WTC11 (cell line): ENCODE data around the gene KAT6B. TPM values are rescaled to one million over a fixed set of nuclear protein-coding genes. Genes with fewer than 3 reads are reported as not detected.

Source experiments
- ATAC-seq: fragments of 200-7000 bp; cut with Tn5 transposase; 2 replicates; pipeline ENCODE4 v1.10.0; 2021; ENCODE audit warnings: mild to moderate bottlenecking, moderate library complexity
- CTCF ChIA-PET: fragments of 300-600 bp; sonication (Branson Sonifier 250); formaldehyde crosslinking; loops from one replicate; lab custom pipeline; 2021; ENCODE audit warnings: antibody characterized with exemption; lab: Charles Lee
- POLR2A ChIA-PET: fragments of 350-600 bp; sonication (Branson Sonifier 250); formaldehyde crosslinking; loops from one replicate; lab custom pipeline; 2021; ENCODE audit warnings: antibody characterized with exemption; lab: Charles Lee
- DNase-seq: peaks from one replicate; pipeline ENCODE4 v3.0.0; 2021; ENCODE audit warnings: low spot score
- H3K27ac Mint-ChIP-seq: 2 replicates; pipeline ENCODE4 v1.8.0; 2021; ENCODE audit warnings: mixed read lengths
- H3K27me3 Mint-ChIP-seq: 2 replicates; pipeline ENCODE4 v1.8.0; 2021; ENCODE audit warnings: low read depth, mild to moderate bottlenecking, moderate library complexity, mixed read lengths
- H3K36me3 Mint-ChIP-seq: 2 replicates; pipeline ENCODE4 v1.8.0; 2021; ENCODE audit warnings: mixed read lengths
- H3K4me1 Mint-ChIP-seq: 2 replicates; pipeline ENCODE4 v1.8.0; 2022; ENCODE audit warnings: mixed read lengths
- H3K4me3 Mint-ChIP-seq: 2 replicates; pipeline ENCODE4 v1.8.0; 2021; ENCODE audit warnings: mild to moderate bottlenecking, moderate library complexity, mixed read lengths
- H3K9me3 Mint-ChIP-seq: 2 replicates; pipeline ENCODE4 v1.8.0; 2021; ENCODE audit warnings: mixed read lengths
- CREB1 ChIP-seq: sonication (generic); formaldehyde crosslinking; IDR thresholded peaks from 2 replicates; pipeline ENCODE4 v1.8.0; 2023; ENCODE audit warnings: mild to moderate bottlenecking, missing genetic modification reagents
- GABPB1 ChIP-seq: sonication (generic); formaldehyde crosslinking; IDR thresholded peaks from 2 replicates; pipeline ENCODE4 v1.8.1; 2023; ENCODE audit warnings: mild to moderate bottlenecking, missing genetic modification reagents
- HMGA2 ChIP-seq: fragments of 250-450 bp; sonication (Bioruptor Pico); IDR thresholded peaks from 2 replicates; pipeline ENCODE4 v1.4.0; 2021; ENCODE audit warnings: mild to moderate bottlenecking, moderate library complexity
- IRF2 ChIP-seq: sonication (generic); formaldehyde crosslinking; IDR thresholded peaks from 2 replicates; pipeline ENCODE4 v1.8.0; 2022; ENCODE audit warnings: low read depth, missing genetic modification reagents, borderline replicate concordance
- JAZF1 ChIP-seq: fragments of 250-450 bp; sonication (Bioruptor Pico); IDR thresholded peaks from 2 replicates; pipeline ENCODE4 v1.9.0; 2021; ENCODE audit warnings: moderate library complexity, mild to moderate bottlenecking, inconsistent platforms
- KAT7 ChIP-seq: sonication (generic); formaldehyde crosslinking; IDR thresholded peaks from 2 replicates; pipeline ENCODE4 v1.8.1; 2023; ENCODE audit warnings: missing genetic modification reagents, mild to moderate bottlenecking, borderline replicate concordance
- NFE2L1 ChIP-seq: sonication (generic); formaldehyde crosslinking; IDR thresholded peaks from 2 replicates; pipeline ENCODE4 v1.8.1; 2023; ENCODE audit warnings: missing genetic modification reagents
- NFYB ChIP-seq: sonication (generic); formaldehyde crosslinking; conservative IDR thresholded peaks from 2 replicates; pipeline ENCODE4 v1.8.0; 2022; ENCODE audit warnings: low read depth, missing genetic modification reagents
- PRRX2 ChIP-seq: fragments of 250-450 bp; sonication (Bioruptor Pico); IDR thresholded peaks from 2 replicates; pipeline ENCODE4 v1.8.0; 2021; ENCODE audit warnings: mild to moderate bottlenecking
- RORB ChIP-seq: fragments of 250-450 bp; sonication (Bioruptor Pico); IDR thresholded peaks from 2 replicates; pipeline ENCODE4 v1.9.0; 2021; ENCODE audit warnings: mild to moderate bottlenecking
- SMAD3 ChIP-seq: sonication (generic); formaldehyde crosslinking; IDR thresholded peaks from 2 replicates; pipeline ENCODE4 v1.8.0; 2022; ENCODE audit warnings: missing genetic modification reagents, mild to moderate bottlenecking, borderline replicate concordance
- SMAD4 ChIP-seq: sonication (generic); formaldehyde crosslinking; IDR thresholded peaks from 2 replicates; pipeline ENCODE4 v1.8.0; 2022; ENCODE audit warnings: mild to moderate bottlenecking, missing genetic modification reagents
- SP1 ChIP-seq: sonication (generic); formaldehyde crosslinking; conservative IDR thresholded peaks from 2 replicates; pipeline ENCODE4 v1.8.1; 2022; ENCODE audit warnings: missing genetic modification reagents
- USF1 ChIP-seq: sonication (generic); formaldehyde crosslinking; IDR thresholded peaks from 2 replicates; pipeline ENCODE4 v1.8.0; 2022; ENCODE audit warnings: mild to moderate bottlenecking, missing genetic modification reagents
- ZBTB21 ChIP-seq: sonication (generic); formaldehyde crosslinking; IDR thresholded peaks from 2 replicates; pipeline ENCODE4 v1.8.1; 2023; ENCODE audit warnings: mild to moderate bottlenecking, missing genetic modification reagents, borderline replicate concordance
- ZNF121 ChIP-seq: sonication (generic); formaldehyde crosslinking; IDR thresholded peaks from 2 replicates; pipeline ENCODE4 v1.8.0; 2023; ENCODE audit warnings: missing genetic modification reagents
- ZNF281 ChIP-seq: sonication (generic); formaldehyde crosslinking; IDR thresholded peaks from 2 replicates; pipeline ENCODE4 v1.8.0; 2023; ENCODE audit warnings: mild to moderate bottlenecking, missing genetic modification reagents
- total RNA-seq: library from RNA; stranded (reverse); gene quantifications from 3 replicates; pipeline ENCODE4 v1.2.3, GENCODE V29; 2021
- TF ChIP-seq, protein P1 (sequence below): sonication (generic); formaldehyde crosslinking; conservative IDR thresholded peaks from 2 replicates; pipeline ENCODE4 v1.8.1; 2022; ENCODE audit warnings: mild to moderate bottlenecking, missing genetic modification reagents
- TF ChIP-seq, protein P2 (sequence below): fragments of 250-450 bp; sonication (Bioruptor Pico); IDR thresholded peaks from 2 replicates; pipeline ENCODE4 v2.1.2; 2022; ENCODE audit warnings: mild to moderate bottlenecking, moderate library complexity
- TF ChIP-seq, protein P3 (sequence below): sonication (generic); formaldehyde crosslinking; conservative IDR thresholded peaks from 2 replicates; pipeline ENCODE4 v1.8.1; 2023; ENCODE audit warnings: mild to moderate bottlenecking, low read depth, missing genetic modification reagents, moderate library complexity
- TF ChIP-seq, protein P4 (sequence below): sonication (generic); formaldehyde crosslinking; IDR thresholded peaks from 2 replicates; pipeline ENCODE4 v1.8.1; 2023; ENCODE audit warnings: mild to moderate bottlenecking, missing genetic modification reagents, moderate library complexity
- TF ChIP-seq, protein P5 (sequence below): sonication (generic); formaldehyde crosslinking; IDR thresholded peaks from 2 replicates; pipeline ENCODE4 v1.8.0; 2022; ENCODE audit warnings: mild to moderate bottlenecking, missing genetic modification reagents
- TF ChIP-seq, protein P6 (sequence below): sonication (generic); formaldehyde crosslinking; IDR thresholded peaks from 2 replicates; pipeline ENCODE4 v1.8.1; 2023; ENCODE audit warnings: mild to moderate bottlenecking, moderate library complexity, missing genetic modification reagents

The KAT6B gene
- total RNA-seq, 1 experiment from 2014 or later: 18.5 TPM

GRCh38 chr10:74975758-74976157, 149.4 kb downstream of the KAT6B start (continued):
- TF ChIP-seq ZNF121 (CRISPR knock-in tag) (no peak), KAT7 (no peak)
- TF ChIP-seq, protein P1, sequence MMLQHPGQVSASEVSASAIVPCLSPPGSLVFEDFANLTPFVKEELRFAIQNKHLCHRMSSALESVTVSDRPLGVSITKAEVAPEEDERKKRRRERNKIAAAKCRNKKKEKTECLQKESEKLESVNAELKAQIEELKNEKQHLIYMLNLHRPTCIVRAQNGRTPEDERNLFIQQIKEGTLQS (CRISPR knock-in tag): no peak
- TF ChIP-seq, protein P2, sequence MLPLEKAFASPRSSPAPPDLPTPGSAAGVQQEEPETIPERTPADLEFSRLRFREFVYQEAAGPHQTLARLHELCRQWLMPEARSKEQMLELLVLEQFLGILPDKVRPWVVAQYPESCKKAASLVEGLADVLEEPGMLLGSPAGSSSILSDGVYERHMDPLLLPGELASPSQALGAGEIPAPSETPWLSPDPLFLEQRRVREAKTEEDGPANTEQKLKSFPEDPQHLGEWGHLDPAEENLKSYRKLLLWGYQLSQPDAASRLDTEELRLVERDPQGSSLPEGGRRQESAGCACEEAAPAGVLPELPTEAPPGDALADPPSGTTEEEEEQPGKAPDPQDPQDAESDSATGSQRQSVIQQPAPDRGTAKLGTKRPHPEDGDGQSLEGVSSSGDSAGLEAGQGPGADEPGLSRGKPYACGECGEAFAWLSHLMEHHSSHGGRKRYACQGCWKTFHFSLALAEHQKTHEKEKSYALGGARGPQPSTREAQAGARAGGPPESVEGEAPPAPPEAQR (CRISPR knock-in tag): no peak

DNA sequence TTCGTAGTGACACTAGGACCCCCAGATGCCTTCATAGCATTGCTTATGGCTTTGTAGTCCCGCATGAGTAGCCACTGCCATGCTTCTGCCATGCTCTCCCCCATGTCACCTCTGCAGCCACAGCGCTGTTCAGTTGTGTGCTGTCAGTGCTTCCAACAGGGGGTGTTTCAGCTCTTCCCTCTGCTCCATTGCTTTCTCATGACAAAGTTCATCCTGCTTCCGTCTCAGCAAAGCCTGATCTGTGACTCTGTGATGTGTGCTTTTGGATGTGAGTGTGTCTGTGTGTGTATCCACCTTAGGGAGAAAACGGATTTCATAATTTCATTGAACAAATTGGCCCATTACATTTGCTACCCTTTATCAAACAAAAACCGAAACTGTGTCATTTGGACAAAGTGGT, 150.2 kb downstream of the KAT6B start:
- ChIA-PET CTCF (interaction anchor here (0.8 to 1.7 kb wide), 4 partner anchors 8 to 122 kb away, joined by 3 to 6 read pairs (median 4); no protein-coding TSS in a partner anchor), POLR2A (no interaction called here)
- Mint-ChIP-seq H3K27ac (peak overlapping the region; percentile 23; the same call in 1 of the 2 replicates), H3K27me3 (no peaks in the 10 kb centered on the region), H3K4me3 (no peak overlapping the region), H3K9me3 (no peaks in the 10 kb centered on the region), H3K4me1 (no peaks in the 10 kb centered on the region), H3K36me3 (peaks cover 5% of the 10 kb centered on the region)
- DNase-seq (no peak), ATAC-seq (peak; percentile 84)
- TF ChIP-seq, protein P3, sequence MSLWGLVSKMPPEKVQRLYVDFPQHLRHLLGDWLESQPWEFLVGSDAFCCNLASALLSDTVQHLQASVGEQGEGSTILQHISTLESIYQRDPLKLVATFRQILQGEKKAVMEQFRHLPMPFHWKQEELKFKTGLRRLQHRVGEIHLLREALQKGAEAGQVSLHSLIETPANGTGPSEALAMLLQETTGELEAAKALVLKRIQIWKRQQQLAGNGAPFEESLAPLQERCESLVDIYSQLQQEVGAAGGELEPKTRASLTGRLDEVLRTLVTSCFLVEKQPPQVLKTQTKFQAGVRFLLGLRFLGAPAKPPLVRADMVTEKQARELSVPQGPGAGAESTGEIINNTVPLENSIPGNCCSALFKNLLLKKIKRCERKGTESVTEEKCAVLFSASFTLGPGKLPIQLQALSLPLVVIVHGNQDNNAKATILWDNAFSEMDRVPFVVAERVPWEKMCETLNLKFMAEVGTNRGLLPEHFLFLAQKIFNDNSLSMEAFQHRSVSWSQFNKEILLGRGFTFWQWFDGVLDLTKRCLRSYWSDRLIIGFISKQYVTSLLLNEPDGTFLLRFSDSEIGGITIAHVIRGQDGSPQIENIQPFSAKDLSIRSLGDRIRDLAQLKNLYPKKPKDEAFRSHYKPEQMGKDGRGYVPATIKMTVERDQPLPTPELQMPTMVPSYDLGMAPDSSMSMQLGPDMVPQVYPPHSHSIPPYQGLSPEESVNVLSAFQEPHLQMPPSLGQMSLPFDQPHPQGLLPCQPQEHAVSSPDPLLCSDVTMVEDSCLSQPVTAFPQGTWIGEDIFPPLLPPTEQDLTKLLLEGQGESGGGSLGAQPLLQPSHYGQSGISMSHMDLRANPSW (CRISPR knock-in tag): no peak
- TF ChIP-seq PRRX2 (CRISPR knock-in tag) (no peak), HMGA2 (CRISPR knock-in tag) (no peak), CREB1 (CRISPR knock-in tag) (no peak), JAZF1 (CRISPR knock-in tag) (no peak), ZBTB21 (CRISPR knock-in tag) (no peak), SMAD3 (CRISPR knock-in tag) (no peak), SMAD4 (CRISPR knock-in tag) (no peak), USF1 (CRISPR knock-in tag) (no peak), GABPB1 (CRISPR knock-in tag) (no peak), NFE2L1 (CRISPR knock-in tag) (no peak), ZNF281 (CRISPR knock-in tag) (no peak), SP1 (no peak), RORB (CRISPR knock-in tag) (no peak), IRF2 (no peak), NFYB (CRISPR knock-in tag) (no peak)
- TF ChIP-seq, protein P4, sequence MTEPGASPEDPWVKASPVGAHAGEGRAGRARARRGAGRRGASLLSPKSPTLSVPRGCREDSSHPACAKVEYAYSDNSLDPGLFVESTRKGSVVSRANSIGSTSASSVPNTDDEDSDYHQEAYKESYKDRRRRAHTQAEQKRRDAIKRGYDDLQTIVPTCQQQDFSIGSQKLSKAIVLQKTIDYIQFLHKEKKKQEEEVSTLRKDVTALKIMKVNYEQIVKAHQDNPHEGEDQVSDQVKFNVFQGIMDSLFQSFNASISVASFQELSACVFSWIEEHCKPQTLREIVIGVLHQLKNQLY (CRISPR knock-in tag): no peak
- TF ChIP-seq, protein P5, sequence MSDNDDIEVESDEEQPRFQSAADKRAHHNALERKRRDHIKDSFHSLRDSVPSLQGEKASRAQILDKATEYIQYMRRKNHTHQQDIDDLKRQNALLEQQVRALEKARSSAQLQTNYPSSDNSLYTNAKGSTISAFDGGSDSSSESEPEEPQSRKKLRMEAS (CRISPR knock-in tag): no peak
- TF ChIP-seq, protein P6, sequence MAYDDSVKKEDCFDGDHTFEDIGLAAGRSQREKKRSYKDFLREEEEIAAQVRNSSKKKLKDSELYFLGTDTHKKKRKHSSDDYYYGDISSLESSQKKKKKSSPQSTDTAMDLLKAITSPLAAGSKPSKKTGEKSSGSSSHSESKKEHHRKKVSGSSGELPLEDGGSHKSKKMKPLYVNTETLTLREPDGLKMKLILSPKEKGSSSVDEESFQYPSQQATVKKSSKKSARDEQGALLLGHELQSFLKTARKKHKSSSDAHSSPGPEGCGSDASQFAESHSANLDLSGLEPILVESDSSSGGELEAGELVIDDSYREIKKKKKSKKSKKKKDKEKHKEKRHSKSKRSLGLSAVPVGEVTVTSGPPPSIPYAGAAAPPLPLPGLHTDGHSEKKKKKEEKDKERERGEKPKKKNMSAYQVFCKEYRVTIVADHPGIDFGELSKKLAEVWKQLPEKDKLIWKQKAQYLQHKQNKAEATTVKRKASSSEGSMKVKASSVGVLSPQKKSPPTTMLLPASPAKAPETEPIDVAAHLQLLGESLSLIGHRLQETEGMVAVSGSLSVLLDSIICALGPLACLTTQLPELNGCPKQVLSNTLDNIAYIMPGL: no peak
